RWPE2 (cell line): ENCODE results near the gene CYP2A7.
"Not testable (repeated sequence)": the region's sequence is repeated elsewhere in the genome, so short reads cannot be mapped to it uniquely, and the experiment has no call there.

Experiments used
- ATAC-seq: fragments of 200-7000 bp; cut with Tn5 transposase; 3 replicates; pipeline ENCODE4 v1.9.1; 2021; ENCODE audit warnings: low read depth
- DNase-seq: peaks from one replicate; pipeline ENCODE4 v3.0.0-alpha.2; 2020; ENCODE audit warnings: low spot score
- H3K27ac ChIP-seq: fragments of 450-650 bp; 2 replicates; pipeline ENCODE4 v1.5.1; 2017; ENCODE audit warnings: mild to moderate bottlenecking; ENCODE audit not compliant: poor library complexity, severe bottlenecking
- H3K27me3 ChIP-seq: fragments of 250-450 bp; sonication (Bioruptor Pico); 2 replicates; pipeline ENCODE4 v1.5.1; 2021; ENCODE audit warnings: mild to moderate bottlenecking, moderate library complexity; ENCODE audit not compliant: insufficient read depth, poor library complexity, severe bottlenecking
- H3K36me3 ChIP-seq: fragments of 250-450 bp; sonication (Bioruptor Pico); 2 replicates; pipeline ENCODE4 v1.5.1; 2020; ENCODE audit warnings: low read depth, mild to moderate bottlenecking, moderate library complexity
- H3K4me1 ChIP-seq: fragments of 250-450 bp; sonication (Bioruptor Pico); 2 replicates; pipeline ENCODE4 v1.5.1; 2021; ENCODE audit warnings: mild to moderate bottlenecking, moderate library complexity; ENCODE audit not compliant: insufficient read depth, poor library complexity, severe bottlenecking
- H3K4me3 ChIP-seq: fragments of 250-450 bp; sonication (Bioruptor Pico); 2 replicates; pipeline ENCODE4 v1.5.1; 2021; ENCODE audit warnings: mild to moderate bottlenecking, moderate library complexity; ENCODE audit not compliant: severe bottlenecking
- H3K9me3 ChIP-seq: fragments of 250-450 bp; sonication (Bioruptor Pico); 2 replicates; pipeline ENCODE4 v1.5.1; 2021; ENCODE audit warnings: mild to moderate bottlenecking, moderate library complexity; ENCODE audit not compliant: severe bottlenecking
- TF ChIP-seq, protein P1 (sequence below): fragments of 450-650 bp; IDR thresholded peaks from one replicate; pipeline ENCODE4 v1.5.1; 2017; ENCODE audit warnings: mild to moderate bottlenecking, moderate library complexity; ENCODE audit not compliant: poor library complexity, severe bottlenecking

Gene CYP2A7

GRCh38 chr19:40862333-40862732 lies 19.7 kb downstream of the CYP2A7 start:
- DNase-seq (no peak), ATAC-seq (no peak)
- TF ChIP-seq, protein P1, sequence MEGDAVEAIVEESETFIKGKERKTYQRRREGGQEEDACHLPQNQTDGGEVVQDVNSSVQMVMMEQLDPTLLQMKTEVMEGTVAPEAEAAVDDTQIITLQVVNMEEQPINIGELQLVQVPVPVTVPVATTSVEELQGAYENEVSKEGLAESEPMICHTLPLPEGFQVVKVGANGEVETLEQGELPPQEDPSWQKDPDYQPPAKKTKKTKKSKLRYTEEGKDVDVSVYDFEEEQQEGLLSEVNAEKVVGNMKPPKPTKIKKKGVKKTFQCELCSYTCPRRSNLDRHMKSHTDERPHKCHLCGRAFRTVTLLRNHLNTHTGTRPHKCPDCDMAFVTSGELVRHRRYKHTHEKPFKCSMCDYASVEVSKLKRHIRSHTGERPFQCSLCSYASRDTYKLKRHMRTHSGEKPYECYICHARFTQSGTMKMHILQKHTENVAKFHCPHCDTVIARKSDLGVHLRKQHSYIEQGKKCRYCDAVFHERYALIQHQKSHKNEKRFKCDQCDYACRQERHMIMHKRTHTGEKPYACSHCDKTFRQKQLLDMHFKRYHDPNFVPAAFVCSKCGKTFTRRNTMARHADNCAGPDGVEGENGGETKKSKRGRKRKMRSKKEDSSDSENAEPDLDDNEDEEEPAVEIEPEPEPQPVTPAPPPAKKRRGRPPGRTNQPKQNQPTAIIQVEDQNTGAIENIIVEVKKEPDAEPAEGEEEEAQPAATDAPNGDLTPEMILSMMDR, result no peak
- Histone ChIP-seq H3K9me3 (no peaks in the 10 kb centered on the region), H3K4me1 (no peaks in the 10 kb centered on the region), H3K36me3 (no peaks in the 10 kb centered on the region), H3K27ac (no peak overlapping the region), H3K4me3 (no peak overlapping the region), H3K27me3 (no peaks in the 10 kb centered on the region)

GRCh38 chr19:40858109-40858508 lies 23.9 kb downstream of the CYP2A7 start:
- ATAC-seq (no peak), DNase-seq (no peak)
- Histone ChIP-seq H3K36me3 (no peaks in the 10 kb centered on the region), H3K9me3 (no peaks in the 10 kb centered on the region), H3K4me3 (no peak overlapping the region), H3K27me3 (no peaks in the 10 kb centered on the region), H3K27ac (no peak overlapping the region), H3K4me1 (no peaks in the 10 kb centered on the region)
- TF ChIP-seq, protein P1, result no peak

- peaks cover 16% of the 10 kb centered on the region for H3K27me3 ChIP-seq
- H3K4me3 ChIP-seq, ATAC-seq, H3K4me1 ChIP-seq, H3K36me3 ChIP-seq, H3K27ac ChIP-seq, DNase-seq, H3K9me3 ChIP-seq: not testable (repeated sequence)
Observed at GRCh38 chr19:40852467-40853152, 29.4 kb downstream of the CYP2A7 start.

DNA sequence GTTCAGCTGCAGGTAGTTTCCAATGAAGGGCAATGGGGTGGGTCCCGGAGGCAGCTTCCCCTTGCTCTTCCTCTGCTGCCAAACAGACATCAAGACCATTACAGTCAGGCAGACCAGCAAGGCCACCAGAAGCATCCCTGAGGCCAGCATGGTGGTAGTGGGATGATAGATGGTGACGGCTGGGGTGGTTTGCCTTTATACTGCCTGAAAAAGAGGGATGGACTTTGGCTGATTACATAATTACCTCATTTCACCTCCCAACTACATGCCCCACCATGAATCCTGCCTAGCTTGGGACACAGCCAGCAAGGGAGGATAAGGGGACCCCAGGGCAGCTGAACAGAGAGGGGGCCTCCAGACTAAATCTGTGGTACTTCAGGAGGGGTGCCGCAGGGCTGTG lies 31.8 kb downstream of the CYP2A7 start, which contains the start of gene CYP2A6:
Gene CYP2A6 (minus strand): TSS at position 171 of the 400 bp plus-strand sequence. CDS start 21 bp downstream, at position 150.
- H3K9me3 ChIP-seq, H3K4me1 ChIP-seq, H3K4me3 ChIP-seq, H3K27ac ChIP-seq, ATAC-seq, H3K36me3 ChIP-seq, DNase-seq: not testable (repeated sequence)
- H3K27me3 ChIP-seq, result peaks cover 17% of the 10 kb centered on the region

DNA sequence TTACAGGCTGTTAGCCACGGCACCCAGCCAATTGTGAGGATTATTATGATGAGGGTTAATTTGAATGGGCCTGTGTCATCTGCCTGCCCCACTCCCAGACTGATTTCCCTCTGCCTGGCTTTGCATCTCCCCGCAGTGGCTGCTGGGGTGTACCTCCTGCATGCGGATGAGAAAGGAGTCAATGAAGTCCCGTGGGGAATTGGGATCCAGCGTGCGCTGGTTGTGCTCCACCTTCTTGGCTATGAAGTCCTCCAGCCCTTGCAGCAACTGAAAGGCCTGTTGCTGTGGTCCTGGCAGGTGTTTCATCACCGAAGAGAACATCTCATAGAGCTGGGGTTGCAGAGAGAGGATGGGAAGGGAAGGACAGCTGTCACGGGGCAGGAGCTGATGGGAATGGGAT lies 35.3 kb downstream of the CYP2A7 start:
- not testable (repeated sequence) for H3K9me3 ChIP-seq, H3K4me3 ChIP-seq, ATAC-seq, H3K4me1 ChIP-seq, DNase-seq, H3K27ac ChIP-seq, H3K36me3 ChIP-seq
- peaks cover 17% of the 10 kb centered on the region for H3K27me3 ChIP-seq

GRCh38 chr19:40843653-40844052 lies 38.4 kb downstream of the CYP2A7 start:
- DNase-seq, H3K36me3 ChIP-seq, H3K9me3 ChIP-seq, H3K4me1 ChIP-seq, H3K4me3 ChIP-seq, ATAC-seq, H3K27ac ChIP-seq: not testable (repeated sequence)
- peaks cover 11% of the 10 kb centered on the region for H3K27me3 ChIP-seq

GRCh38 chr19:40842997-40843652 lies 38.9 kb downstream of the CYP2A7 start:
- not testable (repeated sequence) for H3K4me1 ChIP-seq, H3K9me3 ChIP-seq, H3K27me3 ChIP-seq, H3K27ac ChIP-seq, DNase-seq, H3K4me3 ChIP-seq, ATAC-seq, H3K36me3 ChIP-seq

- H3K27ac ChIP-seq, H3K9me3 ChIP-seq, H3K4me3 ChIP-seq, DNase-seq, H3K36me3 ChIP-seq, ATAC-seq, H3K4me1 ChIP-seq, H3K27me3 ChIP-seq: not testable (repeated sequence)
Observed at GRCh38 chr19:40842012-40842411, 40.0 kb downstream of the CYP2A7 start.

GRCh38 chr19:40838477-40838876 lies 43.6 kb downstream of the CYP2A7 start:
- DNase-seq, H3K4me3 ChIP-seq, H3K9me3 ChIP-seq, H3K36me3 ChIP-seq, H3K4me1 ChIP-seq, H3K27ac ChIP-seq, H3K27me3 ChIP-seq, ATAC-seq: not testable (repeated sequence)
